ENCODE data around the gene CNOT4.

CNOT4 gene

DNA sequence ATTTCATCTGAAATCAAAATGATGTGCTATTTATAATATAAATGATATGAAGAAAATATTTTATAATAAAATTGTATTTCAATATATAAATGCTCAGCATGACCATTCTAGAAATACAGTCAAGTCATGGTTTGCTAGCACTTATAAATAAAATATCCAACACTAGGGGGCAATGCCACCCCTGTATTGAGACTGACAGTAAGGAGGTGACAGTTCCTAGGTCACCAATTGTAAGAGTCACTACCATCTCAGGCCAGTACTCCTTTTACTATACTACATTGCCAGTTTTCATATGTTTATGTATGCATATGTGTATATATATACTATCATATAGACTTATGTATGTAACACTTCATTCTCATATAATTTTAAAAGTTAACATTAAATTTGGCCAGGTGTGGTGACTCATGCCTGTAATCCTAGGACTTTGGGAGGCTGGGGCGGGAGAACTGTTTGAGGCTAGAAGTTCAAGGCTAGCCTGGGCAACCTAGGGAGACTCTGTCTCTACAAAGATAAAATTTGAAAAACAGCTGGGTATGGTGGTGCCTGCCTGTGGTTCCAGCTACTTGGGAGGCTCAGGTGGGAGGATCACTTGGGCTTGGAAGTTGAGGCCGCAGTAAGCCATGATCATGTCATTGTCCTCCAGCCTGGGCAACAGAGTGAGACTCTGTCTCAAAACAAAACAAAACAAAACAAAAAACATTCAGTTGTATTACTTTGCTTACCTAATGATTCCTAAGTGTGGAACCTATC is 2.4 kb upstream of the CNOT4 start:
- TF ChIP-seq, protein P1, sequence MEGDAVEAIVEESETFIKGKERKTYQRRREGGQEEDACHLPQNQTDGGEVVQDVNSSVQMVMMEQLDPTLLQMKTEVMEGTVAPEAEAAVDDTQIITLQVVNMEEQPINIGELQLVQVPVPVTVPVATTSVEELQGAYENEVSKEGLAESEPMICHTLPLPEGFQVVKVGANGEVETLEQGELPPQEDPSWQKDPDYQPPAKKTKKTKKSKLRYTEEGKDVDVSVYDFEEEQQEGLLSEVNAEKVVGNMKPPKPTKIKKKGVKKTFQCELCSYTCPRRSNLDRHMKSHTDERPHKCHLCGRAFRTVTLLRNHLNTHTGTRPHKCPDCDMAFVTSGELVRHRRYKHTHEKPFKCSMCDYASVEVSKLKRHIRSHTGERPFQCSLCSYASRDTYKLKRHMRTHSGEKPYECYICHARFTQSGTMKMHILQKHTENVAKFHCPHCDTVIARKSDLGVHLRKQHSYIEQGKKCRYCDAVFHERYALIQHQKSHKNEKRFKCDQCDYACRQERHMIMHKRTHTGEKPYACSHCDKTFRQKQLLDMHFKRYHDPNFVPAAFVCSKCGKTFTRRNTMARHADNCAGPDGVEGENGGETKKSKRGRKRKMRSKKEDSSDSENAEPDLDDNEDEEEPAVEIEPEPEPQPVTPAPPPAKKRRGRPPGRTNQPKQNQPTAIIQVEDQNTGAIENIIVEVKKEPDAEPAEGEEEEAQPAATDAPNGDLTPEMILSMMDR (IDR thresholded peaks at IDR 0.05; ENCODE audit: low read depth, low read length), result peak; percentile 43
- Histone ChIP-seq H3K36me3 (peaks cover 5% of the 10 kb centered on the region), H3K27me3 (ENCODE audit: insufficient read depth, low read depth, severe bottlenecking) (no peaks in the 10 kb centered on the region), H3K4me3 (ENCODE audit: low read depth, low read length) (no peak overlapping the region), H3K27ac (no peak overlapping the region), H3K9me3 (ENCODE audit: severe bottlenecking) (no peaks in the 10 kb centered on the region)
- peak; percentile 44 for DNase-seq

DNA sequence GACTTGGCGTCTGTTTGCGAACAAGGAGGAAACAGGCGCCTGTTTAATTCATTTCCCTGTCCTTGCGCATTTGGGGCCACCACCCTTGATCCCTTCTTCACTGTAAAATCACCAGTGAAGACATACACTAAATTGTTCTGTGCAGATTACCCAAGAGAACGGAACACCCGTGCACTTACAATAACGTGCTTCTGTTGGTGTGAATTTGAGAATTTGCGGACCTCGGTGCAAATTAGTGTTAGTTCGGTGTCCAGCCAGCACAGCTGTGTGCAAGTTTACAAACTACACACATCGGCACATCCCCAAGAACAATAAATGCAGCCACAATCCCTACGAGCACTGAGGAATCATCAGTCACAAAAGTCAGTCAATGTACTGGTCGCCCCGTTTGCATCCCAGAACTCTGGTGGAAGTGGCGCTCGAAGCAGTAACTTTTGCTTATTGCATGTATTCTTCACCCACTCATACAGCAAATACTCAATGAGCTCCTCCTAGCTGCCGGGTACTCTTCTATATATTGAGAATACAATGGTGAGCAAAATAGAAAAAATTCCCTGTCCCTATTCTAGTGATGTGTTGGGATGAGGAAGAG is 786 bp upstream of the CNOT4 start:
- H3K36me3 ChIP-seq, result peaks cover 5% of the 10 kb centered on the region
- H3K27ac ChIP-seq, result no peak overlapping the region
- H3K4me3 ChIP-seq (ENCODE audit: low read depth, low read length), result peak overlapping the region; percentile 84
- DNase-seq, result no peak
- H3K9me3 ChIP-seq (ENCODE audit: severe bottlenecking), result no peaks in the 10 kb centered on the region
- TF ChIP-seq, protein P1 (IDR thresholded peaks at IDR 0.05; ENCODE audit: low read depth, low read length), result no peak
- no peaks in the 10 kb centered on the region for H3K27me3 ChIP-seq (ENCODE audit: insufficient read depth, low read depth, severe bottlenecking)

DNA sequence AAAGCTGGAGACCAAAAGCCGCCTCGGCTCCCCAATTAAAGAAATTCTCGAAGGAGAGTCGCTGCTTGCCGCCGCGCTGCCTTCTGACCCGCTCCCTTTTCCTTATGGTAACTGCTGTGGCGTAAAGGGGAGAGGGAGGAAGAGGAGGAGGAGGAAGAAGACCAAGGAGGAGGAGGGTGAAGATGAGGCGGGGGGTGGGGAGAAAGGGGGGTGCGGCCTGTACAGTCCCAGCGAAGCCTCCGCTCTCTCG is 388 bp downstream of the CNOT4 start:
- no peak for DNase-seq
- TF ChIP-seq, protein P1 (IDR thresholded peaks at IDR 0.05; ENCODE audit: low read depth, low read length), result no peak
- Histone ChIP-seq H3K27ac (peak overlapping the region; percentile 96), H3K36me3 (peaks cover 5% of the 10 kb centered on the region), H3K4me3 (ENCODE audit: low read depth, low read length) (peak overlapping the region; percentile 84), H3K27me3 (ENCODE audit: insufficient read depth, low read depth, severe bottlenecking) (no peaks in the 10 kb centered on the region), H3K9me3 (ENCODE audit: severe bottlenecking) (no peaks in the 10 kb centered on the region)

DNA sequence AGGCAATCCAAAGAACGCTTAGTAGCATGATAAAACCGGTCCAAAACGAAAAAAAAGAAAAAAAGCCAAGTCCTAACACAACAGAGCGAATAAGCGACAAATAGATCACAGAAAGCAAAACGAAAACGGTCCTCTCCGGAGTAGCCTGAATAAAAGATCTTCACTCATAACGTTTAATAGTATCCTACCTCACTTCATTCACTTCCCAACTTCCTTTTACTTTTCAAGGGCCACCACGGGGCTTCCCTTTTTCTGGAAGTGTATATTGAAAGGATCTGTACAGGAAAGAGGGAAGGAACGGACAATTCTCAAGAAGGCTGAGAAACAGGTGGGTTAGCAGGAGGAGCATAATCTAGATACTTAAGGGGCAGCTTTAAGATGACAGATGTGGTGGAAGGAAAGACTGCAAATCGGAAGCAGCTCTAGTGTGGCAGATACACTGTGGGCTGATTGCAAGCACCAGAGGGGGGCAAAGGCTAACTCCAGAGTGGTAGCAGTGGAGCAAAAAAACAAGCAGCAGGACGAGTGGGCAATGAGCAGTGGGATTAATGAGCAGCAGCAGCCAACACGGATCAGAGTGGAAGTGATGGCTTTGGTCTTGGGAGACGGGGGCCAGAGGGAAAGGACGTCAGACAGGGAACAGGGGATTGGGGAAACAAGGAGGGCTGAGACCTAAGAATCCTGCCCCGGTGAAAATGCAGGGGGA is 866 bp downstream of the CNOT4 start:
- Histone ChIP-seq H3K36me3 (peaks cover 5% of the 10 kb centered on the region), H3K27me3 (ENCODE audit: insufficient read depth, low read depth, severe bottlenecking) (no peaks in the 10 kb centered on the region), H3K9me3 (ENCODE audit: severe bottlenecking) (no peaks in the 10 kb centered on the region), H3K4me3 (ENCODE audit: low read depth, low read length) (peak overlapping the region; percentile 84), H3K27ac (peak overlapping the region; percentile 96)
- TF ChIP-seq, protein P1 (IDR thresholded peaks at IDR 0.05; ENCODE audit: low read depth, low read length), result no peak
- peak; percentile 62 for DNase-seq

DNA sequence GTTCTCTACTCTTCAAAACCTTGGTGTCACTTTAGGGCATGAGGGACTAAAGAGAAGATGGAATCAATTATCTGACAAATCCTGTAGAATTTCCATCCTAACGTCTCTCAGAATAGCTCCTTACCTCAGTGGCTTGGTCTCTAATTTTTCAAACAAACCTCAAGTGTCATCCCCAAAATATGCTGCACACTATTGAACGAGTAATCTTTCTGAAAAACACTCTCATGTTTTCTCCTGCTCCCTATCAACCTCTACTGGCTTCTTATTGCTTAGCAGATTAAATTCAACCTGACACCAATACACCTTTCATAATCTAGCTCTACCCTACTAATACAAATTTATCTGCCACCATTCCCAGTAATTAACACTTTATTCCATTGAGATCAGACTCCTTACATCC is 8.5 kb downstream of the CNOT4 start:
- Histone ChIP-seq H3K9me3 (ENCODE audit: severe bottlenecking) (no peaks in the 10 kb centered on the region), H3K36me3 (no peaks in the 10 kb centered on the region), H3K27ac (no peak overlapping the region), H3K4me3 (ENCODE audit: low read depth, low read length) (no peak overlapping the region), H3K27me3 (ENCODE audit: insufficient read depth, low read depth, severe bottlenecking) (no peaks in the 10 kb centered on the region)
- DNase-seq, result no peak
- TF ChIP-seq, protein P1 (IDR thresholded peaks at IDR 0.05; ENCODE audit: low read depth, low read length), result no peak

All from WERI-Rb-1 (cell line).